Measurements from ENCODE around the gene PLEK. TPM values are rescaled to one million over a fixed set of nuclear protein-coding genes. Genes with fewer than 3 reads are reported as not detected.
"Not testable (repeated sequence)": the region's sequence is repeated elsewhere in the genome, so short reads cannot be mapped to it uniquely, and the experiment has no call there.

The PLEK gene
- total RNA-seq, 1 donor from 2014 or later = 22.9 TPM

- no peak for DNase-seq (ENCODE audit: low spot score)
These were observed 19.5 kb downstream of the PLEK start for GRCh38 chr2:68384485-68385107.

DNA sequence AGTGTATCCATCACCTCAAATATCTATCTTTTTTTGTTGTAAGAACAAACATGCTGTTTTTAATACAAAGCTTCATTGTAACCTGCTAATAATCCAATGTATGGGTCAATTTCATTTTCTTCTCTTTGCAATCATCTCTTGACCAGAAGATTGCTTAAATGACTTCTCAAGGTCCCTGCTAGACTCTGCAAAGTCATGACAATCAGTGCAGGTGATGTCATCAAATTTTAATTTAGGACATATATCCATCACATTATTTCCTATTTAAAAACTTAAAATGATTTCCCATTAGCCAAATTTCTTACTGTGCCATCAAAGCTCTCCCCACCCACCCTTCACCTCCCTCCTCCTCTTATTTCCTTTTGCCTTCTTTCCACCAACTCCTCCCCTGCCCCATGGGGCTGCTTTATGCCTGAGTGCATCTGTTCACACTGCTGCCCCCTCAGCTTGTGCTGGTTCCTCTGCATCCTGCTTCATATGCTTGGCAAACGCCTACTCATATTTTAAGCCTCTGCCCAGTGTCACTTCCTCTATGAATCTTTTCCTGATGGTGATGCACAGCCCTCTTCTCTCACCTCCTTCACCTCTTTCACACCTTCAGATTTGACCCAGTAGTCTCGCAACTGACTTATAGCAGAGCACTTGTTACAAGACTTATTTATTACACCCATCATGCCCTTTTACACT lies 20.3 kb downstream of the PLEK start:
- DNase-seq (ENCODE audit: low spot score) = no peak

DNA sequence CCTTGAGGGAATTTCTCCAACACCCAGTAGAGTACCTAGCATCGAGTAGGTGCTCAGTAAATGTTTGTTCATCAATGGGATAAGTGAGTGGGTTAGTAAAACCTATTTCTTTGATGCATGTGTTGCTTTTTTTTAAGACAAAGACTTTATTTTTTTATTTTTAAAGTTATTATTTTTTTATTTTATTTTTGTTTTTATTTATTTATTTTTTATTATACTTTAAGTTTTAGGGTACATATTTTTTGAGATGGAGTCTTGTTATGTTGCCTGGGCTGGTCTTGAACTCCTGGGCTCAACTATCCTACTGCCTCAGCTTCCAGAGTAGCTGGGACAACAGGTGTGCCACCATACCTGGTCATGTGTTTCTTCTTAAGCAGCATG lies 20.8 kb downstream of the PLEK start:
- DNase-seq (ENCODE audit: low spot score) = no peak

GRCh38 chr2:68386365-68386764 lies 21.3 kb downstream of the PLEK start:
- no peak for DNase-seq (ENCODE audit: low spot score)

DNA sequence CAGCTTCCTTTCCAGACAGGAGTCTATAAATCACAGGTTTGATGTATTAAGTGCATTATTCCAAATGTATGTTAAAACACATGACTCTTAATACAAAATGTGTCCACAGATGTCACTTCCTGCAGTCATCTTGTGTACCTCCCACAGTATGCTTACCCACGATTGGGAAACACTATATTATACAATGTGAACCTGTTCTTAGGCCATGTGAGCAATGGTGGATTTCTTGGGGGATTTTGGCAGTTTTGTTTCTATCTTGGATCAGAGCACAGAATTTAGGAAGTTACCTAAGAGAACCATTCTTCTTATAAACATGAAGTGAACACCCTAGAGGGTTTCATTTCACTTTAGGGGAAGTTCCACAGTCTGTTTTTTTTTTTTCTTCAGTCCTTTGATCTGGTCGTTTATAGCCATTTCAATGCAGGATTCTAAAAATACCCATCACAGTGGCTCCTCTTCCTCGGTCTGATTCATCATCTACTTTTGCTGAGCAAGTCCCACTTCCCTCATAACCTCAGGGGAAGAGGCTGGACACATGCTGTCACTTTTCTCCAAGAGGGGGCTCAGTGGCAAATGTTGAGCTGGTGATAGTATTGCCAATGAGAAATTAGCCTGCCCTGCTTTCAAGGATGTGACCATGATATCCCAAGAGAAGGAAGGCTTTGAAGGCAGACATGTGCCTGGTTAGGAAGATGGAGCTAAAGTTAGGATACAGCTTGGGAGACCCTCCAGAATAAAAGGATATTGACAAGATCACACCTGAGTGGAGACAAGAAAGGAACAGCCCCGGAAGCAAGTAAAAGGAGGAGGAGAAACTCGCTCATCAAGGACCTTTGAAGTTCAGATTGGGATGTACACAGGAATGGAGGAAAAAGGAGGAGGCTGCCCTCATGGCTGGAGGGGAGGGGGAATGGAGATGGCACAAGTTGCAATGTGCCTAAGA lies 22.6 kb downstream of the PLEK start:
- no peak for DNase-seq (ENCODE audit: low spot score)

GRCh38 chr2:68388358-68388757 lies 23.3 kb downstream of the PLEK start:
- no peak for DNase-seq (ENCODE audit: low spot score)

- no peak for DNase-seq (ENCODE audit: low spot score)
These were observed 23.7 kb downstream of the PLEK start for GRCh38 chr2:68388772-68389171.

- DNase-seq (ENCODE audit: low spot score) = no peak
These were observed 25.0 kb downstream of the PLEK start for GRCh38 chr2:68390114-68390513.

GRCh38 chr2:68390586-68390985 lies 25.5 kb downstream of the PLEK start:
- DNase-seq (ENCODE audit: low spot score) = no peak

DNA sequence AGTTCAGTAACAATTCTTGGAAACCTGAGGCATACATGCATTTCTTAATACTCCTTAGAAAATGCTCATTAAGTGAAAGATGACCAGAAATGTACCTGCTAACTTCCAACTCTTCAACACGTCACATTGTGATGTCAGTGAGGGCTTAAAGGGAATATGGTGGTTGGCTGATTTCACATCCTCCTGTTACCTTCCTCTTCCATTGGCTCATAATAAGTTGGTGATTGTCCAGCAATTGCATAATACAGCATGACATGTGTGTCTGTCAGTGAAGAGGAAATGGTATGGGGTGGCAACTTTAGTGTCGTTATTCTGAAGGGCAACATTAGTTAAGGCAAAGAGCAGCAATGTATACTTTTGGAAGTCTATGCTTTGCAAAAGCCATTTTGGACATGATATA lies 26.0 kb downstream of the PLEK start:
- peak; percentile 18 for DNase-seq (ENCODE audit: low spot score)

DNA sequence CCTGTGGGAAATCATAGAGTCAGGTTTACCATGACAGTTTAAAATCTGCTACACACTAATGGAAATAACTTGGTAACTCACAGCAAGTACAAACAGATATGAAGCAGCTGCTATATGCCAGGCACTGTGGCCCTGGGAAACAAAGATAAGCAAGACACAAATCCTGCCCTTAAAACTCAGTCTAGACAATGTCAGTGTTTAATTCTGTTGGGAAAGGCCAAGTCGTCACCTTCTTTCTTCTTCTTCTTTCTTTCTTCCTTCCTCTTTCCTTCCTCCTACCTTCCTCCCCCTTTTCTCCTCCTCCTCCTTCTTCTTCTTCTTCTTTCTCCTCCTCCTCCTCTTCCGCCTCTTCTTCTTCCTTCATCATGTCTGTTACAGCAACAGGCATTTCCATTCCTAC lies 26.8 kb downstream of the PLEK start:
- no peak for DNase-seq (ENCODE audit: low spot score)

GRCh38 chr2:68396093-68396492 lies 31.0 kb downstream of the PLEK start:
- DNase-seq (ENCODE audit: low spot score) = no peak

DNA sequence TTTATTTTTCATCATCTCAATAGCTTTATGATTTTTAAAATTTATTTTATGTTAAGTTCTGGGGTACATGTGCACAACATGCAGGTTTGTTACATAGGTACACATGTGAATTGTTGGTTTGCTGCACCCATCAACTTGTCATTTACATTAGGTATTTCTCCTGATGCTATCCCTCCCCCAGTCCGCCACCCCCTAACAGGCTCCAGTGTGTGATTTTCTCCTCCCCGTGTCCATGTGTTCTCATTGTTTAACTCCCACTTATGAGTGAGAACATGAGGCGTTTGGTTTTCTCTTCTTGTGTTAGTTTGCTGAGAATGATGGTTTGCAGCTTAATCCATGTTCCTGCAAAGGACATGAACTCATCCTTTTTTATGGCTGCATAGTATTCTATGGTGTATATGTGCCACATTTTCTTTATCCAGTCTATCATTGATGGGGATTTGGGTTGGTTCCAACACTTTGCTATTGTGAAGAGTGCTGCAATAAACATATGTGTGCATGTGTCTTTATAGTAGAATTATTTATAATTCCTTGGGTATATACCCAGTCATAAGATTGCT lies 32.7 kb downstream of the PLEK start:
- DNase-seq (ENCODE audit: low spot score) = not testable (repeated sequence)

DNA sequence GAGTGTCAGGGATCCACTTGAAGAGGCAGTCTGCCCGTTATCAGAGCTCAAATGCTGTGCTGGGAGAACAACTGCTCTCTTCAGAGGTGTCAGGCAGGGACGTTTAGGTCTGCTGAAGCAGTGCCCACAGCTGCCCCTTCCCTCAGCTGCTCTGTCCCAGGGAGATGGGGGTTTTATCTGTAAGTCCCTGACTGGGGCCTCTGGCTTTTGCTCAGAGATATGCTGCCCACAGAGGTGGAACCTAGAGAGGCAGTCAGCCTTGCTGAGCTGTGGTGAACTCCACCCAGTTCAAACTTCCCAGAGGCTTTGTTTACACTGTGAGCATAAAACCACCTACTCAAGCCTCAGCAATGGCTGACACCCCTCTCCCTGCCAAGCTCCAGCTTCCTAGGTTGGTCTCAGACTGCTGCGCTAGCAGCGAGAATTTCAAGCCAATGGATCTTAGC lies 38.1 kb downstream of the PLEK start:
- peak; percentile 18 for DNase-seq (ENCODE audit: low spot score)

GRCh38 chr2:68404164-68404563 lies 39.1 kb downstream of the PLEK start:
- DNase-seq (ENCODE audit: low spot score) = no peak

DNA sequence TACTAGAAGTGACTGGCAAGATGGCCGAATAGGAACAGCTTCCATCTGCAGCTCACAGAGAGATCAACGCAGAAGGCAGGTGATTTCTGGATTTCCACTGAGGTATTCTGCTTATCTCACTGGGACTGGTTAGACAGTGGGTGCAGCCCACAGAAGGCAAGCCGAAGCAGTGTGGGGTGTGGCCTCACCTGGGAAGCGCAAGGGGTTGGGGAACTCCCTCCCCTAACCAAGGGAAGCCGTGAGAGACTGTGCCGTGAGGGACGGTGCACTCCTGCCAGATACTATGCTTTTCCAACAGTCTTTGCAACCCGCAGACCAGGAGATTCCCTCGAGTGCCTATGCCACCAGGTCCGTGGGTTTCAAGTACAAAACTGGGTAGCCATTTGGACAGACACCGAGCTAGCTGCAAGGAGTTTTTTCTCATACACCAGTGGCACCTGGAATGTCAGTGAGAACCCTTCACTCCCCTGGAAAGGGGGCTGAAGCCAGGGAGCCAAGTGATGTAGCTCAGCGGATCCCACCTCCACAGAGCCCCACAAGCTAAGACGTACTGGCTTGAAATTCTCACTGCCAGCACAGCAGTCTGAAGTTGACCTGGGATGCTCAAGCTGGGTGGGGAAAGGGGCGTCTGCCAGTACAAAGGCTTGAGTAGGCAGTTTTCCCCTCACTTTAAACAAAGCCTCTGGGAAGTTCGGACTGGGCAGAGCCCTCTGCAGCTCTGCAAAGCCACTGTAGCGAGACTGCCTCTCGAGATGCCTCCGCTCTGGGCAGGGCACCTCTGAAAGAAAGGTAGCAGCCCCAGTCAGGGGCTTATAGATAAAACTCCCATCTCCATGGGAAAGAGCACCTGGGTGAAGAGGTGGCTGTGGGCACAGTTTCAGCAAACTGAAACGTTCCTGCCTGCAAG lies 40.1 kb downstream of the PLEK start:
- DNase-seq (ENCODE audit: low spot score) = no peak

- no peak for DNase-seq (ENCODE audit: low spot score)
These were observed 46.5 kb downstream of the PLEK start for GRCh38 chr2:68411397-68412126.

DNA sequence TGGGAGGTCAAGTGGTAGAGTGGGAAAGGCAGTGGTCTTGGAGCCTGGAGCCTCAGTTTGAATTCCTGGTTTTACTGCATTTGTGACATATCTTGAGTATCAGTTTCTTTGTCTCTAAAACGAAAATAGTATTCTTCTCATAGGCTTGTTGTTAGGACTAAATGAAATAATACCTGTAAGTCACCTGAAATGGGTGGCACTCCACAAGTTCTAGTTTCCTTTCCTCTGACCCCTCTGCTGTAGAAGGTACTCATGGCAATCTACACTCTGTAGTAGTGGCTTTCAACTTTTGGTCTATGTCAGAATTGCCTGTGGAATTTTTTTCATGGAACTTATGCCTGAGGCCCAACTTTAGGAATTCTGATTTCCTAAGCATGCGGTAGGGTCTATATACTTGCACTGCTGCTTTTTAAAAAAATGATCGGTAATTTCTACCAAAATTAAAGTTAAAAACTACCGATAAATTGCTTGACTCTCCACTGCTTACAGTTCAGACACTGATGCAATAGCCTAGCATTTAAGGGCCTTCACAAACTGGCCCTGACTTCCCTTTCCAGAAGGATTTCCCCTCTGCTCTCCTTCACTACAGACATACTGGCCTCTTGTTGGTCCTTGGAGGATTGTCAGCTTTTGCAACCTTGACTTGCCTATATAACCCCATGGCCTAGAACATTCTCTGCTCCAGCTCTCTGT lies 47.2 kb downstream of the PLEK start:
- DNase-seq (ENCODE audit: low spot score) = no peak

DNA sequence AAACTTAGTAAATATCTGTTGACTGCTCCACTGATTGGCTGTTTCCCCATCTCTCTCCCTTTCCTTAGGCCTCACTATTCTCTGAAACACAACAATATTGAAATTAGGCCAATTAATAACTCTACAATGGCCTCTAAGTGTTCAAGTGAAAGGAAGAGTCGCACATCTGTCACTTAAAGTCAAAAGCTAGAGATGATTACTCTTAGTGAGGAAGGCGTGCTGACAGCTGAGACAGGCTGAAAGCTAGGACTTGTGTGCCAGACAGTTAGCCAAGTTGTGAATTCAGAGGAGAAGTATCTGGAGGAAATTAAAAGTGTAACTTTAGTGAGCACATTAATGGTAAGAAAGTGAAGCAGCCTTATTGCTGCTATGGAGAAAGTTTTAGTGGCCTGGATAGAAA lies 48.4 kb downstream of the PLEK start:
- DNase-seq (ENCODE audit: low spot score) = no peak

GRCh38 chr2:68414452-68414851 lies 49.4 kb downstream of the PLEK start:
- no peak for DNase-seq (ENCODE audit: low spot score)

Data from umbilical cord (tissue), 2 donors.